GM12865 (cell line): Measurements from ENCODE around the gene SLC36A3.
"Not testable (repeated sequence)": the region's sequence is repeated elsewhere in the genome, so short reads cannot be mapped to it uniquely, and the experiment has no call there.

Experiments
- DNase-seq: peaks from one replicate; pipeline ENCODE4 v3.0.0; 2010; ENCODE audit warnings: low read depth
- H3K4me3 ChIP-seq: 2 replicates; pipeline ENCODE4 v1.5.1; 2011; ENCODE audit warnings: mild to moderate bottlenecking, low read depth, low read length, control low read depth
- TF ChIP-seq, protein P1 (sequence below): IDR thresholded peaks from 2 replicates; pipeline ENCODE4 v1.5.1; 2011; ENCODE audit warnings: low read length, control low read depth, low read depth, inconsistent platforms; ENCODE audit not compliant: insufficient read depth; ENCODE audit errors: missing control alignments

Gene SLC36A3

DNA sequence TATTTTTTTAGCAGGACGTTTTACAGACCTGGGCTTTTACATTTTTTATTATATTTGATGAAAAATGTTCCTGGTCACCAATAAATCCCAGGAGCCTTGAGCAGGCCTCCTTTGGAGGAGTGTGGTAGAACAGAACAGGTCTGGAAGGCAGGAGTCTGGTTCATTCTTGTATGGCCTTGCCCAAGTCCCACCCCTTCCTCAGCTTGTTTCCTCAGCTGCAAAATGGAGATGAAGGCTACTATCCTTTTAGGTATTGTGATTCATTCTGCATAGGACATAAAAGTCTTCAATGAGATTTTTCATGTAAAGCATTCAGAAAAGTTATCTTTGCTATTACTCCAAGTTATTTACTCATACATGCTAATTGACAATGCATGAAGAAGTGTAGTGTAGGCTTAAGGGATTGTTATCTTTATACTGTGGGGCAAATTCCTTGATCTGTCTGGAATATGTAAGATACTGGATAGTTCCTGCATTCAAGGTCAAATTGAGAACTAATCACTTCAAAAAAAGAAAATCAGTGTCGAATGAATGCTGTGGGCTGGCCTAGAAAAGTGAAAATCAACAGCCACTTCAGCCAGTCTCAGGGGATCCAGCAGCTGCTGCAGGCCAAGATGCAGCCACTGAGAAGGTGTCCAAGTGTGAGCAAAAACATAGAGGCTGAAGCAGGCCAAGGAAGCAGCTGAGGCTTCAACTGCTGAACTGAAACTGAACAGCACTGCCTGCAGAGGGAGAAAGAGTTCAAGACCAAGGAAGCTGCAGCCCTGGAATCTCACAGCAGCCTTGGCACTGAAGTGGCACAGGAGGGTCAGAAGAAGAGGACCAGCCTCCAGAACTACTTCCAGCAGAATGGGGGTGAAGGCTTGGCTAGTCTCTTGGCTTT lies 15.5 kb upstream of the SLC36A3 start:
- DNase-seq: peak; percentile 45
- TF ChIP-seq, protein P1, sequence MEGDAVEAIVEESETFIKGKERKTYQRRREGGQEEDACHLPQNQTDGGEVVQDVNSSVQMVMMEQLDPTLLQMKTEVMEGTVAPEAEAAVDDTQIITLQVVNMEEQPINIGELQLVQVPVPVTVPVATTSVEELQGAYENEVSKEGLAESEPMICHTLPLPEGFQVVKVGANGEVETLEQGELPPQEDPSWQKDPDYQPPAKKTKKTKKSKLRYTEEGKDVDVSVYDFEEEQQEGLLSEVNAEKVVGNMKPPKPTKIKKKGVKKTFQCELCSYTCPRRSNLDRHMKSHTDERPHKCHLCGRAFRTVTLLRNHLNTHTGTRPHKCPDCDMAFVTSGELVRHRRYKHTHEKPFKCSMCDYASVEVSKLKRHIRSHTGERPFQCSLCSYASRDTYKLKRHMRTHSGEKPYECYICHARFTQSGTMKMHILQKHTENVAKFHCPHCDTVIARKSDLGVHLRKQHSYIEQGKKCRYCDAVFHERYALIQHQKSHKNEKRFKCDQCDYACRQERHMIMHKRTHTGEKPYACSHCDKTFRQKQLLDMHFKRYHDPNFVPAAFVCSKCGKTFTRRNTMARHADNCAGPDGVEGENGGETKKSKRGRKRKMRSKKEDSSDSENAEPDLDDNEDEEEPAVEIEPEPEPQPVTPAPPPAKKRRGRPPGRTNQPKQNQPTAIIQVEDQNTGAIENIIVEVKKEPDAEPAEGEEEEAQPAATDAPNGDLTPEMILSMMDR: no peak
- no peak overlapping the region for H3K4me3 ChIP-seq

DNA sequence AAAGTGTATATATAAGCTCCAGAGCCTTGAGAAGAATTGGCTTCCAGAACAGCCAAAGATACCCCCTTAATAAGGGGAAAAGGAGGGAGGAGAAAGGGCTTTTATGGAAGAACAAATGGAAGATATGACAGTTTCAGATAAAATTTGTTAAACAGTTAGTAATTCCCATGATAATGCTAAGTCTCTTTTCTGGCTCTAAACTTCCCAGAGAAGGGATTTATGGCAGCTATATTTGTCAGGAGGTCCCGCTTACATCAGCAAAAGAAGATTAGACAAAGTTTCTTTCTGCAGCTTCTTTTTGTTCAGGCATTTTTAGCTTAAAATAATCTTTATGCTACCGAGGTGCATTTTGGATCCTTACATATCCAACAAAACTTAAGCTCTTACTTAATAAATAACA lies 14.3 kb upstream of the SLC36A3 start:
- H3K4me3 ChIP-seq: no peak overlapping the region
- TF ChIP-seq, protein P1: no peak
- DNase-seq: no peak

DNA sequence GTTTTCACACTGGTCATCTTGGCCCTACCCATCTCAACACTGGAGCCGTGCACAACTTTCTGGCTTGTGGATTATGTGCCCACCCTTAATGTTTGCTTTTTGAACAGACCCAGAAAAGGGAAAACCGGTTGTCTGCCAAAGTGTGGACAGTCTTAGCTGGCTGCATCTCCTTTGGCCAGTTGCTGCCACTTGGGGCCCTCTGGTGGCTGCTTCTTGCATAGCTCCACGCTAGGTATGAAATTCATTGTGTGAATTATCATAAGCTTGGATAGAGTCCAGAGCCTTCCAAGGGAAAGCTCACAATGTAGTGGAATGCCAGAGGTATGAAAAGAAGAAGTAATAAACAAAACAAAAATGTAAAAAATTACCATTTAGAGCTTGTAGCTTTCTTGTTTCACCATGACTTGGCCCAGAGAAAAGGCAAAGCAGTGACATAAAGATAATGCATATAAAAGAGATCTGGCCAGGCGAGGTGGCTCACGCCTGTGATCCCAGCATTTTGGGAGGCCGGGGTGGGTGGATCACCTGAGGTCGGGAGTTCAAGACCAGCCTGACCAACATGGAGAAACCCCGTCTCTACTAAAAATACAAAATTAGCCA lies 12.5 kb upstream of the SLC36A3 start:
- H3K4me3 ChIP-seq: no peak overlapping the region
- TF ChIP-seq, protein P1: peak; percentile 89
- peak; percentile 70 for DNase-seq

DNA sequence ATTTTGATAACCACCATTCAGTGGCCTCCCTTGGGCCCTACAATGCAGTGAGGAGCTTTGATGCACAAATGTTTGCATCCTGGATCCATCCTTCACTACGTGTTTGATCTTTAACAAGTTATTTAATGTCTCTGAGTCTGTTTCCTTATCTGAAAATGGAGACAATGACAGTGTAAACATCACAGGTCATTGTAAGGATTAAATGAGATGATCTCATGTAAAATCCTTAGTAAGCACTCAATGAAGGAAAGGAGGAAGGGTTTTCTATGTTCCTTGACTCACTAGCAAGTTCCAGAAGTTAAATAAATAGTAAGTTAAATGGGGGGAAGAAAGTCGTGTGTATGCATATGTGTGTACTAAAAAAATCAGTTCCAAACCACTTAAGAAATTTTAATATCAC lies 9.8 kb upstream of the SLC36A3 start:
- no peak overlapping the region for H3K4me3 ChIP-seq
- TF ChIP-seq, protein P1: no peak
- DNase-seq: no peak

DNA sequence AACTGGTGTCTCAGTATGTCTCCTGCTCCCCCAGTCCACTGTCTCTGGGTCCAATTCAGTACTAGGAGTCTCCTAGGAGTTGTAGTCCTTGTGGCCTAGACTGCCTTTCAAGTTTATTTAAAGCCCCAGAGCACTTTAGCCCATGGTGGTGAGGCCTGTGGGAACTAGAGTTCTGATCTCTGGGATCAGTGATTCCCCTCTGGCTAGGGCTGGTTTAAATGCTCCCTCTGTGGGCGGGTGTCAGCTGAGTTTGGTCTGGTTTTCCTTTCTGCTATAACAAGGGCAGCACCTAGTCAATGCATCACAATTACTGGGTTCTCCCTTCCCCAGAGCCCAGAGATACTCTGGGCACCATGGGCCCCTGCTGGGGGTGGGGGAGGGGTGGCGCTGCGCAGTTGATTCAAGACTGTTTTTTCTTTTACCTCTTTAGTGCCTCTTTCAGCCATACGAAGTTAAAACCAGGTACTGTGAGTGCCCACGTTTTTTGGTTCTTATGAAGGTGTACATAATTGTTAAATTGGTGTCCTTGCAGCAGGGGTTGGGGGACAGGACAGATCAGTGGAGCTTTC lies 9.3 kb upstream of the SLC36A3 start:
- no peak overlapping the region for H3K4me3 ChIP-seq
- TF ChIP-seq, protein P1: no peak
- DNase-seq: no peak

DNA sequence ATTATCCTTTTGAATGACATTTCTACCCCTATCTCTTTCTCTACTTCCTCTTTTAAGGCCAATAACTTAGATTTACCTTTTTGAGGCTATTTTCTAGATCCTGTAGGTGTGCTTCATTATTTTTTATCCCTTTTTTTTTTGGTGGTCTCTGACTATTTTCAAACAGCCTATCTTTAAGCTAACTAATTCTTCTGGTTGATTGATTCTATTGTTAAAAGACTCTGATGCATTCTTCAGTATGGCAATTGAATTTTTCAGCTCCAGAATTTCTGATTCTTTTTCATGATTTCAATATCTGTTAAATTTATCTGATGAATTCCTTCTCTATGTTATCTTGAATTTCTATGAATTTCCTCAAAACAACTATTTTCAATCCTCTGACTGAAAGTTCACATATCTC lies 7.4 kb upstream of the SLC36A3 start:
- no peak overlapping the region for H3K4me3 ChIP-seq
- DNase-seq: no peak
- TF ChIP-seq, protein P1: no peak

DNA sequence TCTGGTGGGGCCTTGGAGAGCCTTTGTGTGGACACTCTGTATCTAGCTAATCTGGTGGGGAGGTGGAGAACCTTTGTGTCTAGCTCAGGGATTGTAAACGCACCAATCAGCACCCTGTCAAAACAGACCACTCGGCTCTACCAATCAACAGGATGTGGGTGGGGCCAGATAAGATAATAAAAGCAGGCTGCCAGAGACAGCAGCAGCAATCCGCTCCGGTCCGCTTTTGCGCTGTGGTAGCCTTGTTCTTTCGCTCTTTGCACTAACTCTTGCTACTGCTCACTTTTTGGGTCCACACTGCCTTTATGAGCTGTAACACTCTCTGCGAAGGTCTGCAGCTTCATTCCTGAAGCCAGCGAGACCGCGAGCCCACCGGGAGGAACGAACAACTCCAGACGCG lies 6.3 kb upstream of the SLC36A3 start:
- not testable (repeated sequence) for DNase-seq

DNA sequence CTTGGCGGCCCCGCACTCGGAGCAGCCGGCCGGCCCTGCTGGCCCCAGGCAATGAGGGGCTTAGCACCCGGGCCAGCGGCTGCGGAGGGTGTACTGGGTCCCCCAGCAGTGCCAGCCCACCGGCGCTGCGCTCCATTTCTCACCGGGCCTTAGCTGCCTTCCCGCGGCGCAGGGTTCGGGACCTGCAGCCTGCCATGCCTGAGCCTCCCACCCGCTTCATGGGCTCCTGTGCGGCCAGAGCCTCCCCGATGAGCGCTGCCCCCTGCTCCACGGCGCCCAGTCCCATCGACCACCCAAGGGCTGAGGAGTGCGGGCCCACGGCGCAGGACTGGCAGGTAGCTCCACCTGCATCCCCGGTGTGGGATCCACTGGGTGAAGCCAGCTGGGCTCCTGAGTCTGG lies 5.7 kb upstream of the SLC36A3 start:
- H3K4me3 ChIP-seq, DNase-seq: not testable (repeated sequence)

More for the DNA sequence above, 6.3 kb upstream of the SLC36A3 start:
- not testable (repeated sequence) for H3K4me3 ChIP-seq
